Mammary epithelial cell (primary cell): ENCODE data around the gene PPM1F.

ENCODE experiments used
- EZH2 ChIP-seq: IDR thresholded peaks from 2 replicates; pipeline ENCODE4 v1.6.1; 2012; ENCODE audit warnings: low read length, inconsistent platforms, borderline replicate concordance
- TF ChIP-seq, protein P1 (sequence below), 2 donors: IDR thresholded peaks in 1 of 2; conservative IDR thresholded peaks in 1 of 2; 2 replicates each; pipeline ENCODE4 v1.5.1; 2011 to 2012; ENCODE audit warnings: inconsistent platforms in 2 of 2, low read length in 2 of 2, mild to moderate bottlenecking in 2 of 2, control low read depth in 1 of 2, low read depth in 1 of 2; ENCODE audit not compliant: insufficient read depth in 1 of 2; ENCODE audit errors: extremely low read depth in 1 of 2

- TF ChIP-seq, protein P1, sequence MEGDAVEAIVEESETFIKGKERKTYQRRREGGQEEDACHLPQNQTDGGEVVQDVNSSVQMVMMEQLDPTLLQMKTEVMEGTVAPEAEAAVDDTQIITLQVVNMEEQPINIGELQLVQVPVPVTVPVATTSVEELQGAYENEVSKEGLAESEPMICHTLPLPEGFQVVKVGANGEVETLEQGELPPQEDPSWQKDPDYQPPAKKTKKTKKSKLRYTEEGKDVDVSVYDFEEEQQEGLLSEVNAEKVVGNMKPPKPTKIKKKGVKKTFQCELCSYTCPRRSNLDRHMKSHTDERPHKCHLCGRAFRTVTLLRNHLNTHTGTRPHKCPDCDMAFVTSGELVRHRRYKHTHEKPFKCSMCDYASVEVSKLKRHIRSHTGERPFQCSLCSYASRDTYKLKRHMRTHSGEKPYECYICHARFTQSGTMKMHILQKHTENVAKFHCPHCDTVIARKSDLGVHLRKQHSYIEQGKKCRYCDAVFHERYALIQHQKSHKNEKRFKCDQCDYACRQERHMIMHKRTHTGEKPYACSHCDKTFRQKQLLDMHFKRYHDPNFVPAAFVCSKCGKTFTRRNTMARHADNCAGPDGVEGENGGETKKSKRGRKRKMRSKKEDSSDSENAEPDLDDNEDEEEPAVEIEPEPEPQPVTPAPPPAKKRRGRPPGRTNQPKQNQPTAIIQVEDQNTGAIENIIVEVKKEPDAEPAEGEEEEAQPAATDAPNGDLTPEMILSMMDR (conservative IDR thresholded peaks at IDR 0.05 in 1 of 2, IDR thresholded peaks at IDR 0.05 in 1 of 2; ENCODE audit: extremely low read depth in 1 of 2, insufficient read depth in 1 of 2, low read depth in 1 of 2, low read length in 2 of 2), result no peak
- no peak for TF ChIP-seq EZH2
Measured at GRCh38 chr22:21971858-21972275, 19.2 kb upstream of the PPM1F start.
